ENCODE data around the gene ANAPC10.

GRCh38 chr4:145125396-145125795 is 27.4 kb upstream of the ANAPC10 start:
- TF ChIP-seq, protein P1, sequence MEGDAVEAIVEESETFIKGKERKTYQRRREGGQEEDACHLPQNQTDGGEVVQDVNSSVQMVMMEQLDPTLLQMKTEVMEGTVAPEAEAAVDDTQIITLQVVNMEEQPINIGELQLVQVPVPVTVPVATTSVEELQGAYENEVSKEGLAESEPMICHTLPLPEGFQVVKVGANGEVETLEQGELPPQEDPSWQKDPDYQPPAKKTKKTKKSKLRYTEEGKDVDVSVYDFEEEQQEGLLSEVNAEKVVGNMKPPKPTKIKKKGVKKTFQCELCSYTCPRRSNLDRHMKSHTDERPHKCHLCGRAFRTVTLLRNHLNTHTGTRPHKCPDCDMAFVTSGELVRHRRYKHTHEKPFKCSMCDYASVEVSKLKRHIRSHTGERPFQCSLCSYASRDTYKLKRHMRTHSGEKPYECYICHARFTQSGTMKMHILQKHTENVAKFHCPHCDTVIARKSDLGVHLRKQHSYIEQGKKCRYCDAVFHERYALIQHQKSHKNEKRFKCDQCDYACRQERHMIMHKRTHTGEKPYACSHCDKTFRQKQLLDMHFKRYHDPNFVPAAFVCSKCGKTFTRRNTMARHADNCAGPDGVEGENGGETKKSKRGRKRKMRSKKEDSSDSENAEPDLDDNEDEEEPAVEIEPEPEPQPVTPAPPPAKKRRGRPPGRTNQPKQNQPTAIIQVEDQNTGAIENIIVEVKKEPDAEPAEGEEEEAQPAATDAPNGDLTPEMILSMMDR (IDR thresholded peaks at IDR 0.05): no peak
- no peak for TF ChIP-seq POLR2A (IDR thresholded peaks at IDR 0.05)
